HG03457 (cell line): Measurements from ENCODE around the gene SETSIP.
"Not testable (repeated sequence)": the region's sequence is repeated elsewhere in the genome, so short reads cannot be mapped to it uniquely, and the experiment has no call there.

ENCODE experiments used
- ATAC-seq: cut with Tn5 transposase; IDR thresholded peaks from one replicate; pipeline ENCODE4 v1.9.1; 2021; ENCODE audit warnings: moderate number of reproducible peaks; ENCODE audit not compliant: unreplicated experiment

Gene SETSIP

GRCh38 chr1:92075311-92075710 is at the start of gene SETSIP:
Gene SETSIP (minus strand): TSS chr1:92075411. CDS start chr1:92075411, 0 bp downstream.
- ATAC-seq, result no peak

- ATAC-seq, result no peak
Measured at GRCh38 chr1:92123868-92124267, 48.7 kb upstream of the SETSIP start.

GRCh38 chr1:92118826-92119225 is 43.6 kb upstream of the SETSIP start:
- no peak for ATAC-seq

- ATAC-seq, result no peak
Measured at GRCh38 chr1:92117526-92117925, 42.3 kb upstream of the SETSIP start.

- no peak for ATAC-seq
Measured at GRCh38 chr1:92108631-92109030, 33.4 kb upstream of the SETSIP start.

GRCh38 chr1:92105546-92106081 is 30.4 kb upstream of the SETSIP start:
- ATAC-seq, result no peak

- no peak for ATAC-seq
Measured at GRCh38 chr1:92096317-92096716, 21.1 kb upstream of the SETSIP start.

- ATAC-seq, result no peak
Measured at GRCh38 chr1:92095874-92096273, 20.7 kb upstream of the SETSIP start.

- ATAC-seq, result no peak
Measured at GRCh38 chr1:92094595-92094994, 19.4 kb upstream of the SETSIP start.

GRCh38 chr1:92094090-92094489 is 18.9 kb upstream of the SETSIP start:
- no peak for ATAC-seq

- ATAC-seq, result no peak
Measured at GRCh38 chr1:92091625-92092024, 16.4 kb upstream of the SETSIP start.

GRCh38 chr1:92087542-92087941 is 12.3 kb upstream of the SETSIP start:
- no peak for ATAC-seq

GRCh38 chr1:92085727-92086126 is 10.5 kb upstream of the SETSIP start:
- no peak for ATAC-seq

GRCh38 chr1:92084651-92085050 is 9.4 kb upstream of the SETSIP start:
- no peak for ATAC-seq

- ATAC-seq, result no peak
Measured at GRCh38 chr1:92081031-92081430, 5.8 kb upstream of the SETSIP start.

- peak; percentile 97 for ATAC-seq
Measured at GRCh38 chr1:92080128-92080985, 5.1 kb upstream of the SETSIP start, which contains the start of gene BTBD8. Gene BTBD8 (plus strand): TSS chr1:92080345. CDS start chr1:92080572, 227 bp downstream.

GRCh38 chr1:92079441-92079840 is 4.2 kb upstream of the SETSIP start:
- no peak for ATAC-seq

GRCh38 chr1:92078077-92078476 is 2.9 kb upstream of the SETSIP start:
- not testable (repeated sequence) for ATAC-seq

GRCh38 chr1:92076363-92076762 is 1.2 kb upstream of the SETSIP start:
- no peak for ATAC-seq

GRCh38 chr1:92074446-92074845 is 765 bp downstream of the SETSIP start:
- ATAC-seq, result not testable (repeated sequence)

- no peak for ATAC-seq
Measured at GRCh38 chr1:92070892-92071291, 4.3 kb downstream of the SETSIP start.

GRCh38 chr1:92066321-92066720 is 8.9 kb downstream of the SETSIP start:
- no peak for ATAC-seq
